HG03575 (cell line): ENCODE results near the gene SLC38A3.
"Not testable (repeated sequence)": the region's sequence is repeated elsewhere in the genome, so short reads cannot be mapped to it uniquely, and the experiment has no call there.

ENCODE experiments used
- ATAC-seq: cut with Tn5 transposase; IDR thresholded peaks from one replicate; pipeline ENCODE4 v1.9.1; 2021; ENCODE audit not compliant: unreplicated experiment, insufficient number of reproducible peaks, low FRiP score; ENCODE audit errors: extremely low read depth

The SLC38A3 gene

DNA sequence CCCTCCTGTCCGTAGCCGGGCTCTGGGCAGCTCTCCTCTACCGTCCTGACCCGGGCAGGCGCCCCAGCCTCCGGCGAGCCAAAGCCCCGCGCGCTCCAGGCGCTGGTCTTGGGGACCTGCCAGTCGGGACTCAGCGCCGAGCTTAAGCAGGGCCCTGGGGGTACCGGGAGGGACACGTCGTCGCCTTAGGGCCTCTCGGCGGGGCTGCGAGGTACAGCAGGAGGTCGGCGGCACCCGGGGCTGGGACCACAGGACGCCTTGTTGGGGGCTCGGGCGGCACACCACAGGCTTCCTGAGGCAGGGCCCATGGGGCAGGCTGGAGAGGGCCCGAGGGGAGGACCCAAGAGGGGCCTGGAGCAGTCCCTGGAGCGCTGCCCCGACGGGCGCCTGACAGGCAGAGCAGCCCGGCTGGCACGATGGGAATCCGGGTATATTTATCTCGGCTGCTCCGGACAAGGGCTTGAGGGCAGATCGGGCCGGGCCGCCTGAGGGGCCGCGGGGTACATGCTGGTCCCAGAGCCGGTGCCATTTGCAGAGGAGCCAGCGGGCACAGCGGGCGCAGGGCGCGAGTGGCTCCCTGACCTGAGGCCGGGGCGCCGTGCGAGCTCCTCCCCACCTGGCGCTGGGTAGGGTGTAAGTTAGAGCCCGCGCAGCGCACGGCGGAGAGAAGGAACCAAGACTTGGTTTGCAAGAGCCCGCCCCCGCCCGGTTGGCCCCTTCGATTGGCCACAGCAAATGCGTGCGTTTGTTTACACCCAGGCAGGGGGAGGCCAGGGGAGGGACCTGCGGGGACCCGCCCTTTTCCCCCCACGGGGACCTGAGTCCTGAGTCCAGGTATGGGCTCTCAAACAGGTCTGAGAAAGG lies 574 bp downstream of the SLC38A3 start:
- ATAC-seq = no peak

DNA sequence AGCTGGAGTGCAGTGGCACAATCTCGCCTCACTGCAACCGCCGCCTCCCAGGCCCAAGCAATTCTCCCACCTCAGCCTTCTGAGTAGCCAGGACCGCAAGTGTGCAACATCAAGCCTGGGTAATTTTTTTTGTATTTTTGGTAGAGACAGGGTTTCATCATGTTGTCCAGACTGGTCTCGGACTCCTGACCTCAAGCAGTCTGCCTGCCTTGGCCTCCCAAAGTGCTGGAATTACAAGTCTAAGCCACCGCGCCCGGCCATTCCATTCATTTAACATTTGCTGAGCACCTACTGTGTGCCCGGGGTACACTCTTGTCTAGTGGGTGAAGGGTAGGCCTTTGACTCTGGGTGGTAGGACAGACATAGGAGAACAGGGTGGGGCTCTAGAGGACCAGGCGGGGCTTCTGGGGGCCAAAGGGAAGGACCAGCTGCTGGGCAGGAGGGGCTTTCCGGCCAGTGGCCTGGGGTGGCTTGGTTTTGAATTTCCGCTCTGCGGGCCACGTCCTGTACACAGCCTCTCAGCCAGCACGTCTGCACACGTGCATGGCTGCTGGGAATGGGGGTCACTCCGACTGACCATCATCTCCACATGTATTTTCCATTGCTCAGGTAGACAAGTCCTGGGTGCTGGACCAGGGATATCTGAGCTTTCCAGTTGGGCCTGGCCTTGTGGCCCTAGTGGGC lies 2.4 kb downstream of the SLC38A3 start:
- ATAC-seq = no peak

DNA sequence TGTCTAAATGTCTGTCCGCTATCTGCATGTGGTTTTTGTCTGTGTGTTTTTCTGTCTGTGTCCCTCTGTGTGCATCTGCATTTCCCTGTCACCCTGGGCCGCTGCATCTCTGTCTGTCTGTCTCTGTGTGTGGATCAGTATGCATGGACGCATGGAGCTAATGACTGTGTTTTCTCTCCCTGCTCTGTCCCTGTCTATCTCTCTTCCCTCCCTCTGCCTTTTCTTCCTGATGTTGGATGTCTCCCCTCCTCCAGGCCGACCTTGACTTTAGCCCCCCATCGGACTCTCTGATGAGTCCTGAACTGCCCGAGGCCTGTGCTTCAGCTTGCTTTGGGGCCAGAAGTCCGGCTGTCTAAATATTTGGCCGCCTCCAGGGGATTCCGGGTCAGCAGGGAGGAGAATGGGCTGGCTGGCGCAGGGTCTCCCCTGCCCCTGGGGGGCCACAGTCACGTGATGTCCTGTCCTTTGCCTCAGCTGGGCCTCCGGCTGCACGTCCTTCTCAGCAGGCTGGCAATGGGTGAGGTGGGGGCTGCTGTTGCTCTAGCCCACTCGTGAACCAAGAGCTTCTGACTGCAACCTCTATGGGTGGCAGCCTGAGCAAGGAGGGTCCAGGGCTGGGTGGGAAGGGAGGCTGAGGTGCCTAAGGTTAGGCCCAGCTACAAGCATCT lies 3.7 kb downstream of the SLC38A3 start:
- no peak for ATAC-seq

- ATAC-seq = no peak
Measured at GRCh38 chr3:50210176-50210509, 5.1 kb downstream of the SLC38A3 start.

DNA sequence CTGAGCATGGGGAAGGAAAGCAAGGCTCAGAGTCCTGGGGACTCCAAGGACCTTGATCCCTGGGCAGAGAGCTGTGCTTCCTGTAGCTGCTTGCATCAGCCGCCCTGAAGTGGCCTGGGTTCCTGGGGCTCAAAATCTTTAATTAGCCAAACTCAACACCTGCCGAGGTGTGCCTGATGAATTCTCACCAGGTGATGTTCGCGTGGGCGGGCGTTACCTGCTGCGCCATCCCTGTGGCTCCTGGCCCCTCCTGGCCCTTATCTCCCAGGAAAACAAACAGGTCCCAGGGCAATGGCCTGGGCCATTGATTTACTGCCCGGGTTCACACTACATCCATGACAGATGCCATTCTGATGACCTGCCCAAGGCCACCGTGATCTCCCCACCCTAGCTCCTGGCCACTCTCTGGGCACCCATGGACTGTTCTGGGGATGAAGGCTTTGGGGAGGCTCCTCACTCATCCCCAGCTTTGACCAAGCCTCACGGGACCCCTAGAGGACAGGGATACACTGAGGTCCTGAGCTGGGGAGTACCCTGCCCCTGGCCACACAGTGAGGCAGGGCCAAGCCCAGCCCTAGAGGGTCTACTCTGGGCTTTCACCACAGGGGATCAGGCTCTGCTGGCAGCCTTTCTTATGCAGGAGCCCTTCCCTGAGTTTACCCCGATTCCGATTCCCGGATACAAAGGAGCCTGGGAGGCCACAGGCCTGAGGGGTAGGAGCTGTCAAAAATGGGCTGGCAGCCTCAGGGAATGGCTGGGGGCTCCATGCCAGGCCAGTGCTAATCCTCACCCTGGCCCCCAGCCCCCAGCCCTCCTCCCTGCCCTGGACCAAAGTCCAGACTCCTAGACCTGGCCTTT lies 5.7 kb downstream of the SLC38A3 start:
- no peak for ATAC-seq

DNA sequence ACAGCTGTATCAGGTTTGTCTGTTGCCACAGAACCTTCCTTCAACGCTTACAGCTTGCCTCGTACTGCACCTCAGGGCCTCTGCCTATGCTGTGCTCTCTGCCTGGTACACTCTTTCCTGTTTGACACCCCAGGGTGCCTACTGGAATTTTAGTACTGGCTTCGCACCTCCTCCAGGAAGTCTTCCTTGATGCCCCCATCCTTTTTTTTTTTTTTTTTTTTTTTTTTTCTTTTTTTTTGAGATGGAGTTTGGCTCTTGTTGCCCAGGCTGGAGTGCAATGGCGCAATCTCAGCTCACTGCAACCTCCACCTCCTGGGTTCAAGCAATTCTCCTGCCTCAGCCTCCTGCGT lies 6.3 kb downstream of the SLC38A3 start:
- not testable (repeated sequence) for ATAC-seq

- no peak for ATAC-seq
Measured at GRCh38 chr3:50211930-50212329, 6.9 kb downstream of the SLC38A3 start.

GRCh38 chr3:50212502-50212901 lies 7.4 kb downstream of the SLC38A3 start:
- ATAC-seq = no peak

DNA sequence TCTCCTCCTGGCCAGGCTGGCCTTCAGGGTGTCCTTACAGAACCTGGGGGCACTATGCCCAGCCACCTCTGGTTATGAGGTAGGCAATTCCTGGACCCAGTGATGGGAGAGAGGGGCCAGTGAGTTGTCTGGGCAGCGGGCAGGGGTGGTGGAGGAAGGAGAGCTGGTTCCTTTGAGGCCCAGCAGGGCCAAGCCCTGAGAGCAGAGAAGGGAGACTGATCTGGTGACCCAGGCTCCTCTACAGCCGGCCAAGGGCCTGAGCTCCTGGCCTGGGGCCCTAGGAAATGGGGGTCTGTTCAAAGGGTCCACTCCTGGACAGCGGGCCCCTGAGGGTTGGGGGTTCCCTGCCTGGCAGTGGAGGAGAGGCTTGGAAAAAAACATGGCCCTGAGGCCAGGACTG lies 7.9 kb downstream of the SLC38A3 start:
- no peak for ATAC-seq

GRCh38 chr3:50213373-50213772 lies 8.3 kb downstream of the SLC38A3 start:
- no peak for ATAC-seq

DNA sequence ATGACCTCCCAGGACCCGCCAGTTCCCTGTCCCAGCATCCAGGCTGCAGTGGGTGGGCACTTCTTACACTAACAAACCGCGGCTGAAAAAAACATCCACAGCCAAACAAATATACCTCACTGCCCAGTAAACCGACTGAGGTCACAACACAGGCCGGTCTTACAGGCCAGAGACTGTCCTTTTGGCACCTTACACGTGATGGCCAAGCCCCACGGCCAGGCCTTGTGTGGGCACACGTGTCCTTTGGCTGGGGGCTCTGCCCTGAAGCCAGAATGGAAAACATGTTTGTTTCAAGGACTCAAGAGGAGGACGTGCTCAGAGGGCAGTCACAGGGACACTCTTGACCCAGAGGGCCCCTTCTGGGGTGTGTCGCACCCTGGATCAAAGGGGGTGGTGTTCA lies 9.8 kb downstream of the SLC38A3 start:
- no peak for ATAC-seq

DNA sequence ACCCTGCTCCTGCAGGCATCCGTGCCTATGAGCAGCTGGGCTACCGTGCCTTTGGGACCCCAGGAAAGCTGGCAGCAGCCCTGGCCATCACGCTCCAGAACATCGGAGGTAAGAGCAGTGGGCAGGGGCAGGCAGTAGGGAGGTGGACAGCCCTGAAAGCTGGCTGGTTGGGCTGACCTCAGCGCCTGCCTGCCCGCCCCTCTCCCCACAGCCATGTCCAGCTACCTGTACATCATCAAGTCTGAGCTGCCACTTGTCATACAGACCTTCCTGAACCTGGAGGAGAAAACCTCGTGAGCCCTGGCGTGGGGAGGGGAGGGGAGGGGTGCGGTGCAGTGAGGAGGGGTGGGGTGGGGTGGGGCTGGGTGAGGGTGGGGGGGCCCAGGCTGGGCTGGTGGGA lies 10.5 kb downstream of the SLC38A3 start:
- ATAC-seq = no peak

DNA sequence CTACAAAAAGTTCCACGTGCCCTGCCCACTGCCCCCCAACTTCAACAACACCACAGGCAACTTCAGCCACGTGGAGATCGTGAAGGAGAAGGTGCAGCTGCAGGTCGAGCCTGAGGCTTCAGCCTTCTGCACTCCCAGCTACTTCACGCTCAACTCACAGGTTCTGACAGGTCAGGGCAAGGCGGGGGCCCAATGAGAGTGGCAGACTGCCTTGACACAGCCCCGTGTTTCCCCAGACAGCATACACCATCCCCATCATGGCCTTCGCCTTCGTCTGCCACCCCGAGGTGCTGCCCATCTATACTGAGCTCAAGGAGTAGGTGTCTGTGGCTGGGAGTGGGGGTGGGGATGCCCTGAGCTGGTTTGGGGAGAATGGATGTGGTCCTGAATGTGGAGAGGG lies 12.6 kb downstream of the SLC38A3 start:
- ATAC-seq = no peak

- ATAC-seq = no peak
Measured at GRCh38 chr3:50218448-50218847, 13.4 kb downstream of the SLC38A3 start.

DNA sequence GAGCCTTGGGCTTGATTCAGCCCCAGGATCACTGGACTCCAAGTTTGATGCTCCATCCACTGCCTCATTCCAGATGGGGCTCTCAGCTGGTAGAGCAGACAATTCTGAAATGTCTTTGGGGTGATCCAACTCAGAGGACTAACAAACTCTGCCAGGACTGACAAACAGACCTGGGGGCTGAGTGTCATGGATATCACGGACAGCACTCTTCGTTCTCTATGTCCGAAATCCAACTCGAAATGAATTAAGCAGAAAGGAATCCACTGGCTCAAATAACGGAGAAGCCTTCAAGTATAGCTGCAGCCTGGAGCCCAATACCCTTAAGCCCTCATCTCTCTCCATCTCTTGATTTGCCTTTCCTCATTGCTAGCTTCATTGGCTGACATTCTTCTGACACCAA lies 14.2 kb downstream of the SLC38A3 start:
- ATAC-seq = no peak

DNA sequence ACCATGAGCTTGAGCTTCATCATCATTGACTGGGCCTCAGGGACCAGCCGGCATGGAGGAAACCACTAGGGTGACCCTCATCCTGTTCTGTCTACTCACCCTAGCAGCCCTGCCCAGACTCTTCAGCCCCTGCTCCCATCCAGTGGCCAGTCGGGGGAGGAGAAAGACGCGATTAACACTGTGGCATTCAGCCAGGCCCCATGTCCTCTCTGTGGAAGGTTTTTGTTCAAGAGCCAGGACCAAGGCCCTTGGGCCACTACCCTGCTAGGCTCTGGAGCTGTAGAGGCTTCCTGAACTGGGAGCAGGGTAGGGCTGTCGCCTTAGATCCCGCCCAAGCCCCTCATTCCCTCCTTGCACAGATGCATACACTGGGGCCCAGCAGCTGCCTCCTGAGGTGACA lies 15.0 kb downstream of the SLC38A3 start:
- ATAC-seq = no peak

DNA sequence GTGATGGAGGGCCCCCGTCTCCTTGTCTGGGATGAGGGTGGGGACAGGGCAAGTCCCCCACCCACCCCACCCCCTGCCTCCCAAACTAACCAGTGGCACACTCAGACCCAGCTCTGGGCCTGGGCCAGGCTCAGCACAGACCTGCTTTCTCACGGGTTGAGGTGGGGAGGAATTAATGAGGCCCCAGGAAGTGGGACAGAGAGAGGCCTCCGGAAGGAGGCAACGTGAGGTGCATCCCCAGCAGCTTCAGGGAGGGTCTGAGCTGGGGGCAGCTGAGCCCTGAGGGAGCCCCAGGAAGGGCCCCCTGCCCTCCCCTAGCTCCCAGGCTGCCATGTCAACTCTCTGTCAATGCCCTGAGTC lies 16.0 kb downstream of the SLC38A3 start:
- ATAC-seq = no peak

GRCh38 chr3:50221411-50222168 lies 16.5 kb downstream of the SLC38A3 start:
- ATAC-seq = no peak

DNA sequence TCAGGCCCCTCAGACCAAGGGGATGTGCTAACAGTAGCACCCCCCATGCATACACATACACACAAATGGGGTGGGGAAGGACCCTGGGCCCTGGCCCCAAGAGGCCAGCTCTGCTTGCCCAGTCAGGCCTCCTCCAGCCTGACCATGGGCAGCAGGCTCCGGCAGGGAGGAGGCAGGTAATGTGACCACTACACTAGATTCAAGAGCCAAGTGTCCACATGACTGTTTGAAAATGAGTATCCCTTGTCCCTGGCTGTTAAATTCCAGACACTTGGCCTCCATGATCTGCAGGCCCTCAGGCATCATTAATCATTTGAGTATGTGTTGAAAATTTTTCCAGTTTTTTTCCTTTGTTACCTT lies 17.1 kb downstream of the SLC38A3 start:
- no peak for ATAC-seq
